GM21619 (cell line): ENCODE data around the gene EXOC2.

ENCODE experiments used
- ATAC-seq: cut with Tn5 transposase; IDR thresholded peaks from one replicate; pipeline ENCODE4 v1.9.1; 2021; ENCODE audit not compliant: unreplicated experiment

The EXOC2 gene

DNA sequence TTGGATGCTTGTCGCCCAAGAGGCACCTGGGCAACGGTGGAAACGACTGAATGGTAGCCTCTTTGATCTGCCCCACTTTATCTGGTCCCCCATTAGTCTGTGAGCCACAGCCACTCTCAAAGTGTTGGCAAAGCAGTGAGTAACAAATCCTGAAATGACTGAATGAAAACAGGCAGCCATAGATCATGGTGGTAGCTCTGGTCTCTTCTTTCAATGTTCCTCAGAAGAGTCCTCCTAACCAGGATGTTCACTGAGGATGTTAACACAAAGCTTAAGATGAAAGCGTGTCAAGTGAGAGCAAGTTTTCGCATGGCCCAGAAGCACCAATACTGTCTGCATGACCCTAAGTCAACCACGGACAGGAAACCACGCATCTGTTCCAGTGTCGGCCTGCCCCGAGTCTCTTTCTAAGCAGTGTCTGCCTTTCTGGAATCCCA lies 194.1 kb downstream of the EXOC2 start:
- peak; percentile 68 for ATAC-seq

DNA sequence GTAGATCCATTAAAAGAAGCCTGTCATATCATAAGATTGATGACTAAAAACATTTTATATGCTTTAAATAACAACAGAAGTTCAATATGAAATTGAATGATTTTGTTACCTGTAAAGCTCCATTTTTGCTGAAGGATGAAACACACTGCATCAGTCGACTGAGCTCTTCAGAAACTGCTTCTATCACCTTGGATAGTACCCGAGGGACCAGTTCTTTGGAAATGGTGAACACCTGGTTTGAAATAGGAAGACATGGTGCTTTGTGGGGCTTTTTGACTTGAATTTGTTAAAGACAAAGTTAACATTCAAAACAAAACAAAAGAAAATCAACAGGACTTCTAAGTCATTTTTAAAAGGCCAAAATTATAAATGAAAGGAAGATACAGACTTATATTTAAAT lies 195.7 kb downstream of the EXOC2 start:
- ATAC-seq: no peak

DNA sequence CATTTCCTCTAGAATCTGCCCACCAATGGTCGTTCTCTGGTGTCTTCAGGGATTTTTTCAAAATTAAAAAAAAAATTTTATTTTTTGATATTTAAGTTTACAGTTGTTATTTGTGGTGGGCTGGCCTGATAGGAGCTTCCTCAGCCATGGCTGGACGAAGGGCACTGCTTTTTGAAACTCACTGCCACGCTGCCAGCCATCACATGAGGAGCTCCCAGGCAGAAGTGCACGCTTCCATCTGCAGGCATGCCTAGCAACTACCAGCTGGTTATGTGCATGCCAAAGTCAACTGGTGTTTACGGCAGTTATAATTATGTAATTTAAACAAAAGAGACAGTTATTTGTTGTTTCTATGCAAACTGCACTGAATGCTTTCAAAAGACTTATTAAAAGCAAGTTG lies 196.3 kb downstream of the EXOC2 start:
- no peak for ATAC-seq

- no peak for ATAC-seq
These were observed 198.5 kb downstream of the EXOC2 start for GRCh38 chr6:494394-494793.

GRCh38 chr6:493840-494239 lies 199.1 kb downstream of the EXOC2 start:
- ATAC-seq: no peak

DNA sequence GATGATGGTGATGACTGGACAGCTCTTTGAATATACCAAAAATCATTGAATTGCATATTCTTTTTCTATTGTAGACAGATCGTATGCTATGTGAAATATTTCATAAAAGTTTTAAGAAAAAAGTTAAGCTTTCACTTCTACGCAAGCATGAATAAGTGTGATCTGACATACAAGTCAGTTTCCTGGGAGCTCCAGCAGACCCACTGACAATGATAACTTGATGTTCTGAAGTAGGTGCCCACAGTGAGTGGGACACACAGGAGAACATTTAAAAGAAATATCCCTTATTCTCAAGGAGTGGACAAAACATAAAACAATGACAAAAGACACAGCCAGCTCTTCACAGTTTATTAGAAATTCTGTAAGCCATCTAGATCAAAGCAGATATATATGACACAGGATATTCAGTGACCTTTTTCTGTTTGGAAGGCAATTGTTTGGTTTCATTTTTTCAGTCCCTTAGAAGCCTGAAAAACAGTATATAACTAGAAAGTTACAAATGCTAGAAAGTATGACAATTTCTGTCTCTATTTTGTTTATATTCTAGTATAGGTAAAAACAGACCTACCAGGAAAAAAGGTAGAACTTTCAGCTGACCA lies 200.0 kb downstream of the EXOC2 start:
- ATAC-seq: no peak

GRCh38 chr6:492178-492577 lies 200.8 kb downstream of the EXOC2 start:
- no peak for ATAC-seq

- no peak for ATAC-seq
These were observed 201.7 kb downstream of the EXOC2 start for GRCh38 chr6:491233-491632.

DNA sequence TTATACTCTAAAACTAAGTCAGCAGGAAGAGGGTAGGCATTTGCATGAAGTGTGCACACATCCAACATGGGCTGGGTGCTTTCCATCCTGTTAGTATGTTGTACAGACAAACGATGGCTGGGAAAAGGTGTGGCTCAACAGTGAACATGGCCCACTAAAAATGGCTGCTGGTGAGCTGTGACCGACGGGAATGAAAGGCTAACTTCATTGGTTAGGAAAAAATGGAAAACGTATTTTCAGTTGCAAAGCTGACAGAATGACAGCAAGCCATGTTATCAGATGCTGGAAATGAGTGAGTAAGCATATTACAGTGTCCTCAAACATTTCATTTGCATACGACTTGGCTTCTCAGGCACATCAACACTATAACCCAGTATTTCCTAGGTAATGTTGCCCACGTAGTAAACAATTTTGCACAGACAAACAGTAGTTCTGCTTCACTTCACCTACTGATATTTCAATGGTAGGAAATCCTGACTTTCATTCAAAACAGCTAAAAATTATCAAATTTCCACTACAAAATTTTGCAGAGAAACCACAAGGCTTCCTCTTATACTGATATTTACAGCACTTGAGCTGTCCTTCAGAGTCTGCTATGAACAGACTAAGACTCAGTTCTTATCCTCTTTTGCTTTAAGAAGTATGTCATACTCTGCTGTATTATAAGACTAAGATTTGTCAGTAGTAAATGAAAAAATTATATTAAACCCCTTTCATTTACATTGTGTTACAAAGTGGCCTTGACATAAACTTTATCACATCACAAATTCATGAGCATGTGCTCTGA lies 202.5 kb downstream of the EXOC2 start:
- ATAC-seq: no peak

GRCh38 chr6:489762-490161 lies 203.2 kb downstream of the EXOC2 start:
- ATAC-seq: no peak

- no peak for ATAC-seq
These were observed 203.9 kb downstream of the EXOC2 start for GRCh38 chr6:489001-489400.

GRCh38 chr6:487956-488355 lies 205.0 kb downstream of the EXOC2 start:
- ATAC-seq: no peak

- ATAC-seq: no peak
These were observed 207.2 kb downstream of the EXOC2 start for GRCh38 chr6:485655-486170.

- ATAC-seq: no peak
These were observed 208.2 kb downstream of the EXOC2 start for GRCh38 chr6:484746-485145.

GRCh38 chr6:484086-484745 lies 208.7 kb downstream of the EXOC2 start:
- no peak for ATAC-seq

DNA sequence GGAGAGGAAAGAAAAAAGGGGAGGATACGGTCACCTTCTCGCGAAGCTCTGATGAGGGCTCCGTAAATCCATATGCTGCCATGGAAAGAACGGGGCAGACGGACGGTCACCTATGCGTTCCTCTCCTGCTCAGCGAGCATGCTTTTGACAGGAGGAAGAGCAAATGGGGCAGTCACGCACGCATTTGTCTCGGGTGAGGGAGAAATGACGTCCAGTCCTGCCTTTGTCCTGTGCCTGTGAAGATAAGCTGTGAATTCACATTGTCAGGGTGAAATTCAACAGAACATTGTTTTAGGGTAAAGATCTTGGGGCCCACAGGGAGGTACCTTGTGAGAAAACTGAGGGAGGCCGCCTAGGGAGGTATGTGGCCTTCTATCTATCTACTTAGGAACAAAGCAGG lies 217.6 kb downstream of the EXOC2 start:
- no peak for ATAC-seq

DNA sequence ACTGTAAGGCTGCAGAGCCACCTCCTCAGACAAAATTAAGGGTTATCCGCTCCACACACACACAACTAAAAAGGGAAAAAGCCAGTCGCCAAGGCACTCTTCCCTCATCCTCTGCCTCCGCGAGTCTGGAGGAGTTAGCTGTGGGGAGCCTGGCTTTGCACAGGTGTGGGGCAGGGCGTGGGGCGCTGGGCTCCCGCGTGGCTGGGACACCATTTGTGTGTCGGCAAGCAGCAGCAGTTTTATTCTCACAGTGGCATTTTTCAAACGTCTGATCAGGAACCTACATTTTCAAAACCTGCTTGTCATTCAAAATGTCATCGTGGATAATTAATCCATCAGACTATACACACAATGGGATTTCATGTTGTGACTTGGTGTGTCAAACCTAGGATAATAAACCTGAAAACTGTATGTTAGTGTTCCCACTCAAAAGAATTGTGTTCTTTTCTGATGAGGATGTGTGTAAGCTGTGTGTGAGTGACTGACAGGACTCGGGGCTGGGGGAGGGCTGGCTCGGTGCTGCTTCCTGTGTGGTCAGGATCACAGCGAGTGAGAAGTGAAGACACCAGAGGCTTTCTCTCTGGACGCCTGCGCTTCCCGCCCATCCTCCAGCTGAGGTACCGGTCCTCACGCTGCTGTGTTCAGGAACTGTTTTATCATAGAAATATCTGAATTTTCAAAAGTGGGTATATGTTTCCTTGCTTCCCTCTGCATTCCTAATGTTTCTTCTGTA lies 218.3 kb downstream of the EXOC2 start:
- ATAC-seq: peak; percentile 68

- ATAC-seq: no peak
These were observed 219.0 kb downstream of the EXOC2 start for GRCh38 chr6:473768-474452.

GRCh38 chr6:473356-473755 lies 219.6 kb downstream of the EXOC2 start:
- ATAC-seq: no peak

- peak; percentile 56 for ATAC-seq
These were observed 222.0 kb downstream of the EXOC2 start for GRCh38 chr6:470901-471448.
